HG02884 (cell line): ENCODE measurements around the gene P4HTM.
A peak's percentile ranks its signal among the peaks of the same experiment; 100 is the strongest.

ENCODE experiments used
- ATAC-seq: cut with Tn5 transposase; IDR thresholded peaks from one replicate; pipeline ENCODE4 v1.9.1; 2021; ENCODE audit warnings: mild to moderate bottlenecking, moderate library complexity; ENCODE audit not compliant: unreplicated experiment

The P4HTM gene

DNA sequence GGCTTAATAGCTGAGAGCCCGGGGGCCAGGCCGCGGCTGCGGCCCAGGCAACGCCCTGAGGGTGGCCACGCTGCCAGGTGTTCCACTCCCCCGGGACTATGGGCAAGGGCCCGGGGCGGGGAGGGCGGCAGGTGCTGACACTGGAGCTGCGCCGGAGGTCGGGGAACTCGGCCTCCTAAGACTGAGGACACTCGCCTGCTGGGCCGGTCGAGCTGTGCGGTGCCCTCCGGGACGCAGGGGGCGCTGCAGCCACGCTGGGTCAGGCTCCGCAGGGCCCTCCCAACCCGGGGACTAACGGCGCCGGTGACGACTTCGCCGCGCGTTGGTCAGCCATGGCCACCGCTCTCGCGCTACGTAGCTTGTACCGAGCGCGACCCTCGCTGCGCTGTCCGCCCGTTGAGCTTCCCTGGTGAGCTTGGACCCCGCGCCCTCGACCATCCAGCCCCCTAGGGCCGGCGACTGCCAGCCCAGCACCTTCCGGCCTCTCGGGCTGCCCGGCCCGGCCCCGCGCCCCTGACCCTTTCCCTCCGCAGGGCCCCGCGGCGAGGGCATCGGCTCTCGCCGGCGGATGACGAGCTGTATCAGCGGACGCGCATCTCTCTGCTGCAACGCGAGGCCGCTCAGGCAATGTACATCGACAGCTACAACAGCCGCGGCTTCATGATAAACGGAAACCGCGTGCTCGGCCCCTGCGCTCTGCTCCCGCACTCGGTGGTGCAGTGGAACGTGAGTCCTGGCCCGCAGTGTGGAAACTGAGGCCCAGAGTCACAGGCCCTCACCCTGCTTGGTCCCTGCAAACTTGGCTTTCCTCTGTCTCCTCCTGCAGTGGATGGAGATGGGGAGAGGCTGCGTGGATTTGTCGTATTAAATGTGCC is 32.0 kb downstream of the P4HTM start, which contains the start of gene NDUFAF3:
Gene NDUFAF3 (plus strand): TSS at position 309 of the 875 bp plus-strand sequence. CDS start 24 bp downstream, at position 333.
- peak; percentile 52 for ATAC-seq

DNA sequence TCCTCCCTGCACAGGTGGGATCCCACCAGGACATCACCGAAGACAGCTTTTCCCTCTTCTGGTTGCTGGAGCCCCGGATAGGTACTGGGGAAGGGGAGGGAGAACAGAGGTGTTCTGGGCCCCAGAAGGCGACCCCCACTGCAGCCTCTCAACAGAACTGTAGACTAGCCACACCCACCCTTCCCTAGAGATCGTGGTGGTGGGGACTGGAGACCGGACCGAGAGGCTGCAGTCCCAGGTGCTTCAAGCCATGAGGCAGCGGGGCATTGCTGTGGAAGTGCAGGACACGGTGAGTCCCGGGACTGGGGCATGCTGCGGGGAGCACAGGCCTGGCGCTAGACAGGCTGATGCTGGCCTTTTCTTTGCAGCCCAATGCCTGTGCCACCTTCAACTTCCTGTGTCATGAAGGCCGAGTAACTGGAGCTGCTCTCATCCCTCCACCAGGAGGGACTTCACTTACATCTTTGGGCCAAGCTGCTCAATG is 32.7 kb downstream of the P4HTM start:
- ATAC-seq, result no peak

DNA sequence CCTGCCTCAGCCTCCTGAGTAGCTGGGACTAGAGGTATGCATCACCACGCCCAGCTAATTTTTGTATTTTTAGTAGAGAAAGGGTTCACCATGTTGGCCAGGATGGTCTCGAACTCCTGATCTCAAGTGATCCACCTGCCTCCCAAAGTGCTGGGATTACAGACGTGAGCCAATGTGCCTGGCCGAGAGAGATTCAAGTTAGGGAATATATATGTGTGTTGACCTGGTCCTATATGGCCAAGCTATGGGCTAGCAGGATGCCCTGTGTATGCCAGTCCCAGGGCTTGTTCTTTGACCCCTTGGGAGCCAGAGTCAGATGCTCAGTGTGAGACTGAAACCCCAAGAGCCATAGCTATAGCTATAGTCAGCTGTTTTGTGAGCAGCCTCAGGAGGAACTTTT is 33.7 kb downstream of the P4HTM start:
- ATAC-seq, result no peak

DNA sequence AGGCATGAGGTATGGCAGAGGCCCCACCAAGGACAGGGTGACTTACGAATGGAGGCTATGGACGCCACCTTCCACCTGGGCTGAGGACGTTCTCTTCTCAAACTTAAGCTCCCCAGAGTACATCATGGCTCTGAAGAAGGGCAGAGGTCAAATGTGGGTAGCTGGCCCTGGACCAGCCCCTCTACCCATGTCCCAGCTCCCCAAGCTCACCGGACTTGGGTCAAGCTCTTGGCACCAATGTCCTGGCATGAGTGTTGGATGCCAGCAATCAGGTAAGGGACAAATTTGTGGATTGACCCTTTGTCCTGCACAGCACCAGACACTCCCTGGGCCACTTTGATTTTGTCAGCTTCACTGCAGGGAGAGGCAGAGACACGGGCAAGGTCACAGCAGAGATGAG is 34.4 kb downstream of the P4HTM start:
- no peak for ATAC-seq

DNA sequence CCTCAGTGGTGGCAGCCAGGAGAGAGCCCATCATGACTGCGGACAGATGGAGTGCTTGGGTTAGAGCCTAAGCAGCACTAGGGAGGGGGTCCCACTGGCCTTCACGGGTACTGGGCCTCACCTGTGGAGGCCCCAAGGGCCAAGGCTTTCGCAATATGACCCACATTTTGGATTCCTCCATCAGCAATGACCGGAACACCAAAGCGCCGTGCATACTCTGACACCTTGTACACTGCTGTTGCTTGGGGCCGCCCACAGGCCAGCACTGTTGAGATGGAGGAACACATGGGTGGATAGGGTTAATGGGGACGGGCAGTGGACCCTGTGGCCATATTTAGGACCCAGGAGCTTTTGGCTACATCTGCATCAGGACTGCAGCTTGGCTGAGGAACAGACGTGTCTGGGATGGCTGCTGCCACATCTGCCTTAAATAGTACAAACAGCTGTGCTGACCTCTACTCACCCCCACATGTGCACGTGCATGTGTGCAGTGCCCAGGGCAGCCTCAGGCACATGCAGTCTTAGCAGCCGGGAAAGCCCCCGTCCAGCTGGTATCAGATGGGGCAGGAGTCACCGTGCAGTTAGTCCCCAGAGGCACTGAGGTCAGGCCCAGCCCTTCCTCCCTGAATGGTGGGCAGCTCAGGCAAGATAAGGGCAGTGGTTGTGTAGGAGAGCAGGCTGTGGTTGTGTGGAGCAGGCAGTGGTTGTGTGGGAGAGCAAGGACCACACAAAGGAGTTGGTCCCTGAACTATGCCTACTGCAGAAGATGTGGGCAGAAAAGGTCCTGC is 35.2 kb downstream of the P4HTM start:
- ATAC-seq, result no peak

DNA sequence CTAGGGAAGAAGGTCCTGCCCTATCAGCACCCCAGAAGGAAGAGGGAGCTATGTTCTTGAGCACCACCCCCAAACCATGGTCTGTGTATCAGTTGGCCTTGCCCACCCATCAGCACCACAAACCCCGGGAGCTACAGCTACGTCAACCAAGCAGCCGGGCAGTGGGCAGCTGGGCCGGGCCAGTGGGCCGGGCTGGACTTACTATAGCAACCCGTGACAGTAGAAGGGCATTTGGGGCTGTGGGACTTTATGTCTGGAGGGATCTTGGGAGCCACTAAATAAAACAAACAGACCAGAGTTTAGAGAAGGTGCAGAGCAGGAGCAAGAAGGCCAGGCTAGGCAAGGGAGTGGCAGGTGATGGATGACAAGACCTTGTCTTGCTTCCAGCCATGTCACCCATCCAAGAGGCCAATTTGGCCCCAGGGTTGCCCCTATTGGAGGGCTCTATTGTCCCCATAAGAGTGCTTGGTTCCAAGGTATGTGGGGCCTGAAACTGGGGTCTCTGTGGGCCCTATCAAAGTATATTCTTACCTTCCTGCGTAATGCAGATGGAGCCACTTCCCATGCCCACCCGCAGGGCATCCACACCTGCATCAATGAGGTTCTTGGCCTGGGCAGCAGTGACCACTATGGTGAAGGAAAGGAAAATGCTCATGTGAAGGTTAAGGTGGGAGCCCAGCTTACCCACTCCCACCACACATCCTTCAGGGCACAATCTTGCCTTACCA is 35.9 kb downstream of the P4HTM start:
- ATAC-seq, result no peak

DNA sequence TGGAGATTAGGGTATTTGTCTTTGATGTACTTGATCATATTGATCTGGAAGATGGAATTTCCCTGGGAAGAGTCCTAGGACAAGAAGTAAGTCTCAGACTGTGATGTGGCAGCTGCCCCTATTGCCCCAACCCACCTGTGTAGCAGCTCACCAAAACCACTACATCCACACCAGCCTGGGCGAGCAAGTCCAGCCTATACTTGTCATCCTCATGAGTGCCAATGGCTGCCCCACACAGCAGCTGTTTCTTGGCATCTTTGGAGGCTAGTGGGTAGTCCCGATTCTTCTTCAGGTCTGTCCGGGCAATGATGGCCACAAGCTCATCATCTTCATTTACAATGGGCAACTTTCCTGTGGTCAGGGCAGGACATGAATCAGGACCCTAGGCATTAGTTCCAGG is 36.5 kb downstream of the P4HTM start:
- ATAC-seq, result no peak

DNA sequence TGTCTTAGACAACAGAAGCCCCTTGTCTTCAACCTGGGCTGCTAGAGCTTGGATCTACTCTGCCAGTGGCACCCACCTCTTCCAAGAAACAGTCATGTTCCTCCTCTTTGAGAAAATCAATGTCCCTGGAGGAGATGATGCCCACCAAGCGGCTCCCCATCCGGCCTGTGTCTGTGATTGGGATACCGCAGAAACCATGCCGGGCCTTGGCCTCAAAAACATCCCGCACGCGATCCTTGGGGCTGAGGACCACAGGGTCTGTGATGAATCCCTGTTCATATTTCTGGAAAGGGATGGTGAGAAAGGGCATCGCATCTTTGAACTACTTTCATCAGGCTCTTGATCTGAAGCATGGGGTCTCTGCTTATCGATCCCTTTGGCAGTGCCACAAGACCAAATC is 37.6 kb downstream of the P4HTM start:
- no peak for ATAC-seq

DNA sequence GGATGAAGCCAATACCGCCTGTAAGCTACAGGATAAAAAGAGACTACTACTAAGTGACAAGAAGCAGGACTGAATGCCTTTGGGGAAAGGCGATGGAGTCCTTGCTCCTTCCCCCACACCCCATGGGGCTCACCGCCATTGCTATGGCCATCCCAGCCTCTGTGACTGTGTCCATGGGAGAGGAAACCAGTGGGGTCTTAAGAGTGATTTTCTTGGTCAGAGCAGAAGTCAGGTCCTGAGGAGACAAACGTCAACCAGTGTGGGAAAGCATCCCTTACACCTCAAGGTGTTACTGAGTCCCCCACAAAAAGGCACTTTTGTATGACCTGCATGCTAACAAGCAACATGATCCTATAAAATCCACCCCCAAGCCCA is 38.2 kb downstream of the P4HTM start:
- no peak for ATAC-seq

DNA sequence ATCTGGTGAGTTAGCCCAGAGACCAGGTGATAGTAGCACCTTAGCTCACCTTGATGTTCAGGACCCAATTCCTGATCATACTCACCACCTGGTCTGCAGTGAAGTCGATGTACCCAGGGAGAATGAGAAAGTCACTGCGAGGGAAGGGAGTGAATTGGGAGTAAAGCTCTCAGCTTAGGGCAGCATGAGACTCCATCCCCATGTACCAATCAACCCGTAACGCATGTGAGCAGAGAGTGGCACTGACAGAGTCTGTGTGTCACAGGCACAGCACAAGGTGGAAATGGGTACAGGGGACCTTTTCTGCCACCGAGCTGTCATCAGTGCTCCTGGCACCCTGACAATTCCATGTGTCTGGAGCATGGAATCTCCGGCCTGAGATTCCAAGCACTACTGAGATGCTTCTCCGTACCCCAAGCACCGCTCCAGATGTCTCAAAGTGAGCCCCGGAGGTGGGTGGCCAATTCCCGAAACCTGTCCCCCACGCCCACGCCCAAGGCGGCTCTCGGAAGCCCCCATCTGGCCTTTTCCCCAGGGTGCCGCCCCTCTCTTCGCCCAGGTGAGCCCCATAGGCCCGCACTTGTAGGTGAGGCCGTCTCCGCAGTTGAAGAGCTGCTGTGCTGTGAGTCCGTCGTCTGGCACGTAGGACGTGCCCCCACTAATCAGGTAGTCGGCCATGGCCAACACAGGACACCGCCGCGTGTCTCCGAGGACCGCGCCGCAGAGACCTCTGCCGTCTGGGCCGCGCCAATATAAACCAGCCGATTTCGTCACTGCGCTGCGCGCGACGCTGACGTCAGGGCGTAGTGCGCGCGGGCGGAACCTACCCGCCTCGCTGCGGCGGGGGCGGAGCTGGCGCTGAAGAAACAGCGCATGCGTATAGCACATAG is 38.9 kb downstream of the P4HTM start, which contains the start of gene IMPDH2:
Gene IMPDH2 (minus strand): TSS at position 726 of the 890 bp plus-strand sequence. CDS start 48 bp downstream, at position 678.
- ATAC-seq, result peak; percentile 69

DNA sequence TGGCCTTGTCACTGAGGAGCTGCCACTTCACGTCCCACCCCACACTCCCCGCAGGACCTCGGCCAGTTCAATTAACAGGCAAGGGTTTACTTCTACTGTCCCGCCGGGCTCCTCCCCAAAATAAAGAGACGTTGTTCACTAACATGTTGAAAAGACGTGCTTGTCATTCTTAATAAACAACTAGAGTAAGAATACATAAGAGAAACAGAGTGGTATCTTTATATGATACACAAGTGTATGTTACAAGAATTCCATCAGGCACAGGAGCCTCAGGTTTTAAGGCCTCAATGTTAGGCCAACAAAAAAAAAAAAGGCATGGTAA is 39.5 kb downstream of the P4HTM start:
- ATAC-seq, result no peak

DNA sequence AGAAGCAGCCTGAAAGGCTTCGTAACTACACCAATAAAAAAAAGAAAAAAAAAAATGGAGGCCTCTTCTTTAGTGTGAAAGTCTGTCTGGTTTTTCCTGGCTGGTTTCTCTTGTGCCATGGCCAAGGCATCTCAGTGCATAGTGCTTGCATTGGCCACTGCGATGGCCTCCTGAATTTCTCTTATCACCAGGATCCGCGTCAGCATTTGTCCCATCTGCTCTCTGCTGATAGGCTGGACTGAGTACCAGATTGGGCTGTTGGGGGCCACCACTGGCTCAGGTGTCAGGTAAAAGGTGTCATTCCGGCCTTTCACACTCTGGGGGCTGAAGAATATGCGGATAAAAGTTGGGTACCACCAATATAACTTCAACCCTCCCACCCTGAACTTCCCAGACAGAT is 40.3 kb downstream of the P4HTM start:
- no peak for ATAC-seq

DNA sequence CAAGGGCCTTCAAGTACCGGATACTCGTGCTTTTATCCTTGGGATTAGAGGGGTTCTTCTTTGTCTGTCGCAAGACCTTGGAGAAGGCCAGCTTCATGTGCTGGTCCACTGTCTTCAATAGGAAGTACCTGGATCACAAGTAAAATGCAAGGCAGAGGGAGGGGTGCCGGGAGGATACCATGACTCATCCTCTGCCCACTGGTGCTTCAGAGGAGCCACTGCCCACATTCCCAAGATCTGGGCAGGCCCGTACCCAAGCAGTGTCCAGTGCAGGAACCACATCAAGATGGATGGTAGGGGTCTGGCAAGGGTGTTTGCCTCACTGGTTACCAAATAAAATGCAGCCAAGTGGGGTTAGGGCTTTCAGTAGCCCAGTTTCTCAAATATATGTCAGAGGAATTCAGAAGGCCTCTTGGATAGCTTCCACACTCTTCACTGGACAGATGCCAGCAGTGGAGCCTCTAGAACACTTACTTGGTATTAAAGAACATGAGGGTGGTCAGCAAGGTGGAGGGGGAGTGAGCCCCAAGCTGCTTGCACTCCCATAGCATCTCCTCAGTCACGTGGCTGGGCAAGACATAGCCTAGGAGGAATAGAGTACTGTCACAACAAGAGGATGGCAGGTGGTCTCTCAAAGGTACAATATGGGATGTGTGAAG is 42.7 kb downstream of the P4HTM start:
- no peak for ATAC-seq

DNA sequence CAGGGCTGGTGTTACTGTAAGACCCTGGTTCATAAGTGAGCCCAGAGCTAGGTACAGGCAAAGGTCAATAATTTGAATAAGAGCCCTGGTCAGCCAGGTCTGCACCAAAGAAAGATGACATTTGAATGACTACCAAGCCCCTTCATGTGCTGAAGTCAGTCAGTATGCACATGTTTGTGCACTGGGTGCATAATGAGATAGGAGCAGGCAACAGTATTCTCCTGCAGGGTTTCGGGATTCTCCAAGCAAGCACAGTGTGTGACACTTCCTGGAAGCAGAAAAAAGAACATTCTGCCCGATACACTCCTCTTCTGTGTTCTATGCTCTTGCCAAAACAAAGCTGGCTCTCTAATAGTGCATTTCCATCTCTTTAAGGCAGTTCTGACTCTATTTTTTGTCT is 44.6 kb downstream of the P4HTM start:
- ATAC-seq, result no peak

DNA sequence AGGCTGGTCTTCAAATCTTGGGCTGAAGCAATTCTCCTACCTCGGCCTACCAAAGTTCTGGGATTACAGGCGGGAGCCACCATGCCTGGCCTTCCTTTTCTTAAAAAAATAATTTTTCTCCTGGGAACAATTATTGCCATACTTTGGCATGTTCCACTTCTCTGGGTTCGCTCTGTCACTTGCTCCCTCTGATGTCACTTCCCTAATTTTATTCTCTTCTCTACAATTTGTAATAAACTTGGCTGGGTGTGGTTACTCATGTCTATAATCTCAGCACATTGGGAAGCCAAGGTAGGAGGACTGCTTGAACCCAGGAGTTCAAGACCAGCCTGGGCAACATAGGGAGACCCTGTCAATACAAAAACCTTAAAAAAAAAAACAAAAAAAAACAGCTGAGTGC is 45.2 kb downstream of the P4HTM start:
- ATAC-seq, result no peak

DNA sequence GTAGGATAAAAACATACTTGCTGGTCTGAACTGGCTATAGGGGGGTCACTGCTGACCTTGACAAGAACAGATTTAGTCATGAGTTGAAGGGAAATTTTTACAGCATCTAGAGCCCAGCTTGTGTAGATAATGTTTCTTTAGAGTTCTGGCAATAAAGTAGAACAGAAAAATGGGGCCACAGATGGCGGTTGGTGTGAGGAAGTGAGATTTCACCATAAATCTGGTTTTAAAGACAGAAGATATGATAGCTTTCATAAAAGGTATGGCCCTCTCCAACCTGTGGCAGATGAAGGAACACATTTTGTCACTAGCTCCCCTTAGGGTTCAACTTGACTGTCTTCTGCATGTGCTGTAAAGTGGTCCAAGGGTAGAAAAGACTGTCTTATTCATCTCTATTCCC is 63.5 kb downstream of the P4HTM start:
- ATAC-seq, result no peak

DNA sequence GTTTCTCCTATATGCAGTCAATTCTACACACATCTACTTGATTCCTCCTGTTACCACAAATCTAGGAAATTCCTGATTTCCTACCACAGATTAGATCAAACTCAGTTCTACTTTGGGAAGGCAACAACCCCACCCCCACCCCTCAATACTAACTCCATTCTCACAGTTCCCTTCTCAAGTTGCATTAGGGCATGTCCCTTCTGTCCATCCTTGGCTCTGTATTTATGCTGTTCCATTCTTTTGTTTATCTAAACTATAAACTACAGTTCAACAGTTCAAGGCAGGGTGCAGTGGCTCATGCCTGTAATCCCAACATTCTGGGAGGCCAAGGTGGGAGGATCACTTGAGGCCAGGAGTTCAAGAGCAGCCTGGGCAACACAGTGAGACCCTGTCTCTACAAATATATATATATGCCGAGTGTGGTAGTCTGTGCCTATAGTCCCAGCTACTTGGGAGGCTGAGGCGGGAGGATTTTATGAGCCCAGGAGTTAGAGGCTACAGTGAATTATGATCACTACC is 64.4 kb downstream of the P4HTM start:
- no peak for ATAC-seq
